Measurements from ENCODE around the gene SORBS1.
A peak's percentile ranks its signal among the peaks of the same experiment; 100 is the strongest.

SORBS1 gene

GRCh38 chr10:95312257-95312656, 248.9 kb downstream of the SORBS1 start:
- no peak for DNase-seq

GRCh38 chr10:95309958-95310357, 251.2 kb downstream of the SORBS1 start:
- no peak for DNase-seq

DNA sequence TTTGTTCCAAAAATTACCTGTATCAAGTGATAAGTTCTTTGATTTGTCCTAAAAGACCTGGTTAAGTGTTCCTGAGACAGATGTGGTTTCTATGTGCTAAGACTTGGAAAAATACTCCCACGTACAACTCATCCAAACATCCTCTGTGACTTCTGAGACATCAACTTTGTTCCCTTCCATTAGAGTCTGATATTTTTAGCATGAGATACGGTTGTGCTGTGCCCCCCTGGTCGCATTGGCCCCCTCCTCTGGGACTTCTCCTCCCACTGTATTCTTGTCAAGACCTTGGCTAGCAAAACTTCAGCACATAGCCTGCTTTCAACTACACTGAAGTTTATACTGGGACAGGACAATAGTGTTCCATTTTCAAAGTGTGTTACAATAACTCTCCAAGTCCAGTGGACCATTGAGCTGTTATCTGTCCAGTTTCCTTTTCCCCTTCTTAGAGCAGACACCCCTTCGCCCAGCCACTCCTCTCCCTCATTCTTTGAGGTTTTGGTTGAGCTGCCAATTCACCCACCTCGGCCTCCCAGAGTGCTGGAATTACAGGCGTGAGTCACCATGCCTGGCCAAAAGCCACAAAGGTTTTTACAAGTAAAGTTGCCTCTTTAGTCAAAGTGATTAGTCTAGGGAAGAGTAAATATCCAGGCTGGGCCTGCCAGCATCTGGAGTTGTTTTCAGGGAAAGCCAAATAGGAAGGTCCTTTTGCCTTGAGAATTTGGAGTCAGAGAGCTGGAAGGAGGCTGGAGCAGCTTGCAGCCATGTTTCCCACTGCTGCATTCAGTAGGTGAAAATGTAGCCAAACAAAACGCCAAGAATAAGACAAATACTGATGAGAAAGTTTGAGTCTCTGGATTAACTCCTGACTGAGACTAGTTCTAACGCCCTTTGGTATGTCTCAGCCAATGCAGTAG, 252.5 kb downstream of the SORBS1 start:
- DNase-seq: peak; percentile 100

GRCh38 chr10:95306851-95307250, 254.3 kb downstream of the SORBS1 start:
- no peak for DNase-seq

DNA sequence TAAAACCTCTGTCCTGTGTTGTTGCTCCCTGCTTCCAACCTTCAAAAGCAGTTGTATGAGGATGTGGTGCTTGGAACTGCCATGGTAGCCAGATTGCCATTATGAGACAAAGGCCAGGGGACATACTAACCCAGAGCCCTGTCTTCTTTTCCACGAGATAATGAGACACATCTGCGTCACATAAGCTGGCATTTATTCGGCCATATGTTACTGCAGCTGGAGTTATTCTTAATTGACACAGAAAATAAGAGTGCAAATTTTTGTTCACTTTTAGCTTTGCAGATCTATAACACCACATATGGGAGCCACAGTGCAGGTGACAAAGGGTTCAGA, 254.9 kb downstream of the SORBS1 start:
- no peak for DNase-seq

GRCh38 chr10:95305606-95306317, 255.4 kb downstream of the SORBS1 start:
- no peak for DNase-seq

- DNase-seq: no peak
Measured at GRCh38 chr10:95304976-95305375, 256.2 kb downstream of the SORBS1 start.

DNA sequence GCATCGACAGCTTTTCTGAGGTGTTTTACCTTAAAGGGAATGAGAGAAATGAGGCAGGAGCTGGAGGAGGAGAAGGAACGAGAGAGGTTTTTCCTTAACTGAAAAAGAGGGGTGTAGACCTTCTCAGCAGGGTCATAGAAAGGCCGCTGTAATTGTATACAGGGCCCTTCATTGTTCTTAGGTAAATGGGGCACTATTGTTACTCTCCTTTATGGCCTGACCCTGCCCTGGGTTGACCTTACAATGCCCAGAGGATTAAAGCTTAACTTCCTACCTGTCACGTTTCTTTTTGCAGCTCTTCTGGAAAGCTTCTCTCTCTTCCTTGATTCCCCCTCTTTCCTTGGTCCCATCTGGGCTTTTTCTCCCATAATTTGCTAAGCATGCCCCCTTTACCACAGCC, 256.7 kb downstream of the SORBS1 start:
- DNase-seq: no peak

DNA sequence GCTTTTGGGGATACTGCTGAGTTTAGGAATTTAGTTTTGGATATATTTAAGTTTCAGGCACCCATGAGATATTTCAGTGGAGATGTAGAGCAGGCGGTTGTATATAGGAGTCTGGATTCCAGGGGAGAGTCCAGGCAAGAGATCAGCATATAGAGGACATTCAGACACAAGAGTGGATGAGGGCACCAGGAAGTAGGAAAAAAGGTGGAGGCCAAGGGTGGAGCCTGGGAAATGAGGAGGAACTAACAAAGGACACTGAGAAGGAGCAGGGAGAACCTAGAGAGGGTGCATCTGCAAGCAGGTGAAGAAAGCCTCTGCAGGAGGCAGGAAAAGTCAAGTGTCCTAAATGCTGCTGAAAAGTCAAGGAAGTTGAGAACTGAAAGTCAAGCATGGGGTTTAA, 257.2 kb downstream of the SORBS1 start:
- no peak for DNase-seq

GRCh38 chr10:95303535-95303934, 257.6 kb downstream of the SORBS1 start:
- DNase-seq: peak; percentile 75

DNA sequence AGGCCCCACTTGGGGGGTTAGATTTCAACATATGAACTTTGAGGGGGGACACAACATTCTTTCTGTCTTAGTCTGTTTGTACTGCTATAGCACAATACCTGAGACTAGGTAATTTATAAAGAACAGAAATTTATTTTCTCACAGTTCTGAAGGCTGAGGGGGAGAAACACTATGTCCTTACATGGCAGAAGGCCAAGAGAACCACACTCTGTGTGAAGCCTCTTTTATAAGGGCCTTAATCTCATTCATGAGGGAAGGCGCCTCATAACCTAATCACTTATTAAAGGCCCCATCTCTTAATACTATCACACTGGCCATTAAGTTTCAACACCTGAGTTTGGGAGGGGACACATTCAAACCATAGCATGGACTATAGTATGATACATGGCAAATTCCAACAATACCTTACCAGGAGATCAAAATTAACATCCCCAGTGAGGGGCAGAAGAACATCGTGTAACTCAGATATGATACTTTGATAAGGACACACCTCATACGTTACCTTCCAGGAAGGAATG, 261.1 kb downstream of the SORBS1 start:
- DNase-seq: no peak

DNA sequence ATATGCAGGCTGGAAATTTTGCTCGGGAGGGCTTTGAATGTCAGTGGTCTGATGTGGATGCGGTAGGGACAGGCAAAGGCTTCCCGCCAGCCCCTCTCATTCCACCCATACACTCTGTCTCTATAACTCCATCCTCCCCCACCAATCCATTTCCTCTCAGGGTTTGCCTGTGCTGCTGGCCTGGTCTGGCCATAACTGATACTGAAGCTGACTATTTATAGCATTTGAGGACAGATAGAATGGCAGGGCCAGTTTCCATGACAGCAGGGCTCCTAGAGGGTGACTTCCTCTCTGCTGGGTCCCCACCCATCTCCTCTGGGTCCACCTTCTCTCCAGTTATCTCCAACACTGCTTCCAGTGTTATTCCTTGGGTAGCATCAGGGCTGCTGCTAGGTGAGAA, 263.8 kb downstream of the SORBS1 start:
- no peak for DNase-seq

DNA sequence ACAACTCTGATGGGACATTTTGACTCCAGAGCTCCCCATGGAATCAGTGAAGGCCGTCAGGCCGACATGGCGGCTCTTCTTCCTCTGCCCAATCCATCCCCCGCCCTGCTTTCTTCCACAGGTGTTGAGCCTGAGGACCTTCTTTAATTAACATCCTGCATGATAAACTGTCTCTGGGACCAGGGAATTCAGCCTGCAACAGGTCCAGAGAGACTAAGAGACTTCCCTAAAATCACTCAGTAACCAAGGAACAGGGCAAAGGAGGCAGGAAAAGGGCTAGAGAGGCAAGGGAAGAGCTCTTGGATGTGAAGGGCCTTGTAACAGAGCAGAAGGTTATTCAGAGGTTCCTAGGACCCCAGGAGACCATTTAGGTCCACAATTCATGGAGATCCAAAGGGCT, 264.4 kb downstream of the SORBS1 start:
- DNase-seq: no peak

- DNase-seq: peak; percentile 42
Measured at GRCh38 chr10:95295031-95295755, 266.0 kb downstream of the SORBS1 start.

DNA sequence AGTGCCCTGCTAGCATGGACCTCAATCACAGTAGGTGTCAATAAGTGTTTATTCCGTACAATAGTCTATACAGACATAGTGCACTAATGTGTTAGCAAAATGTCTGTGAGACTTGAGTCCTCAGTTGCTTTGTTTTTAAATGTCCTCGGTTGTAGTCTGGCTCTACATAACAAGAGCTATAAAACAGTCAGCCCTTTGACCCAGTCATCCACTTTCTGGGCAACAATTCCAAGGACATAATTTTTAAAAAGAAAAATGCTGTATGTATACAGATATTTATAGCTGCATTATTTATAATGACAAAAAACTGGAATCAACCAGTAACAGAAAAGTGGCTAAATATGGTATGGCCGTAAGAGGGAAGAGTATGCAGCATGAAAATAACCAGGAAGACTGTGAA, 267.5 kb downstream of the SORBS1 start:
- no peak for DNase-seq

- no peak for DNase-seq
Measured at GRCh38 chr10:95291365-95292039, 269.7 kb downstream of the SORBS1 start.

- peak; percentile 56 for DNase-seq
Measured at GRCh38 chr10:95290461-95291364, 270.5 kb downstream of the SORBS1 start, which contains the start of gene PDLIM1. TSS of gene PDLIM1 (minus strand) at chr10:95291003. CDS start at chr10:95290915, 88 bp downstream.

DNA sequence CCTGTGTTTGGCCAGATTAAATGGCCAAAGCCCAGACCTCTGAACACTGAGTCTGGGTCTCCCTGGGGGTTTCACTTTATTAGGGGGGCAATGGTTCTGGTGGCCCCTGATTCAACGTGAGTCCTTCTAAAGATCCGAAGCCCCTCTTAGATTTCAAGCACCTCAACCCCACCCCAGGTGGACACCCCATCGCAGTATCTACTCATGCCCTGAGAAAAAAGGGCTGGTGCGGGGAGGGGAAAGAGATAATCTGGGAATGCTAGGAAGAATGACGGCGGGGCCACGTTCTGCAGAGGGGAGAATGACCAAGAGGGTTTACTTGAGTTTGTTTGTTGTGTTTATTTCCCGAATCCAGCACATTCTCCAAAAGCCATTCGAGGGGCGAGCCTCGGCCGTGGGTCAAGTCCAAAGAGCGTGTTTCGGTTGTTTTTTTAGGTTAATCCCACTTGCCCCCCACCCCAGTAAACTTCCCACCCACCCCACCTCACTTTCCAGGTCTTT, 271.2 kb downstream of the SORBS1 start:
- no peak for DNase-seq

GRCh38 chr10:95289003-95289920, 271.9 kb downstream of the SORBS1 start:
- no peak for DNase-seq

GRCh38 chr10:95288303-95288702, 272.9 kb downstream of the SORBS1 start:
- no peak for DNase-seq
